ENCODE measurements around the gene PKP3. TPM values are rescaled to one million over a fixed set of nuclear protein-coding genes. Genes with fewer than 3 reads are reported as not detected.

The PKP3 gene
- total RNA-seq, 2 experiments from 2014 or later, result not detected

DNA sequence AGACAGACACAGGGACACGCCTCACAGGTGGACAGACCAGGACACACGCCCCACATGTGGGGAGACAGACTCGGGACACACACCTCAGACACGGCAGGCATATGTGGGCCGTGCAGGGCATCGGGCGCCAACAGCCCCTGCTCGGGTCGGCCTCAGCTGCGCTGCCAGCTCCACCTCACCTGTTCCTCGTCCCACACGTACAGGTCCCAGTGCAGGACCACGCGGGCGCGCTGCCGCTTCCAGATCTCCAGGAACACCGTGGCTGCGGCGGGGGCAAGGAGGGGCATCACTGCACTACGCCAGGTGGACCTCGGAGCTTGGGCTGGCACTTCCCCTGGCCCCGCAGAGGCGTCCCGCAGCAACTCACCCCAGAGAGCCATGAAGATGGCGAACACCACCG is 35.4 kb downstream of the PKP3 start:
- H3K4me1 ChIP-seq (ENCODE audit: insufficient read depth, low read length, poor library complexity, severe bottlenecking), result no peaks in the 10 kb centered on the region
- ChIA-PET CTCF (ENCODE audit: unreplicated experiment) (no interaction called here), POLR2A (no interaction called here)
- no peak overlapping the region for H3K4me3 ChIP-seq (ENCODE audit: low read depth, low read length, poor library complexity, severe bottlenecking)
- H4K20me1 ChIP-seq (ENCODE audit: insufficient read depth, low read length), result no peaks in the 10 kb centered on the region
- no peaks in the 10 kb centered on the region for H3K9me3 ChIP-seq (ENCODE audit: low read length)
- no peak for DNase-seq (ENCODE audit: low spot score)
- H3K9me2 ChIP-seq (ENCODE audit: insufficient read depth, low read length), result no peaks in the 10 kb centered on the region
- BruUV-seq (replicated peaks), result no TSS peak
- intact Hi-C loops (cut with micrococcal nuclease; ENCODE audit: unreplicated experiment), result no loop called here
- TF ChIP-seq EZH2phosphoT487 (IDR thresholded peaks at IDR 0.05; ENCODE audit: borderline replicate concordance, low read depth, low read length), result no peak
- TF ChIP-seq, protein P1, sequence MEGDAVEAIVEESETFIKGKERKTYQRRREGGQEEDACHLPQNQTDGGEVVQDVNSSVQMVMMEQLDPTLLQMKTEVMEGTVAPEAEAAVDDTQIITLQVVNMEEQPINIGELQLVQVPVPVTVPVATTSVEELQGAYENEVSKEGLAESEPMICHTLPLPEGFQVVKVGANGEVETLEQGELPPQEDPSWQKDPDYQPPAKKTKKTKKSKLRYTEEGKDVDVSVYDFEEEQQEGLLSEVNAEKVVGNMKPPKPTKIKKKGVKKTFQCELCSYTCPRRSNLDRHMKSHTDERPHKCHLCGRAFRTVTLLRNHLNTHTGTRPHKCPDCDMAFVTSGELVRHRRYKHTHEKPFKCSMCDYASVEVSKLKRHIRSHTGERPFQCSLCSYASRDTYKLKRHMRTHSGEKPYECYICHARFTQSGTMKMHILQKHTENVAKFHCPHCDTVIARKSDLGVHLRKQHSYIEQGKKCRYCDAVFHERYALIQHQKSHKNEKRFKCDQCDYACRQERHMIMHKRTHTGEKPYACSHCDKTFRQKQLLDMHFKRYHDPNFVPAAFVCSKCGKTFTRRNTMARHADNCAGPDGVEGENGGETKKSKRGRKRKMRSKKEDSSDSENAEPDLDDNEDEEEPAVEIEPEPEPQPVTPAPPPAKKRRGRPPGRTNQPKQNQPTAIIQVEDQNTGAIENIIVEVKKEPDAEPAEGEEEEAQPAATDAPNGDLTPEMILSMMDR (conservative IDR thresholded peaks at IDR 0.05; ENCODE audit: low read length), result no peak
- H3K36me3 ChIP-seq (ENCODE audit: insufficient read depth, low read length), result no peaks in the 10 kb centered on the region
- no peak overlapping the region for H3K27ac ChIP-seq (ENCODE audit: low read depth, low read length, poor library complexity, severe bottlenecking)
- H3K79me2 ChIP-seq (ENCODE audit: insufficient read depth, low read depth, low read length), result no peaks in the 10 kb centered on the region
- H3K4me2 ChIP-seq (ENCODE audit: low read length), result no peak overlapping the region
- H2AFZ ChIP-seq (ENCODE audit: low read length), result no peak overlapping the region

DNA sequence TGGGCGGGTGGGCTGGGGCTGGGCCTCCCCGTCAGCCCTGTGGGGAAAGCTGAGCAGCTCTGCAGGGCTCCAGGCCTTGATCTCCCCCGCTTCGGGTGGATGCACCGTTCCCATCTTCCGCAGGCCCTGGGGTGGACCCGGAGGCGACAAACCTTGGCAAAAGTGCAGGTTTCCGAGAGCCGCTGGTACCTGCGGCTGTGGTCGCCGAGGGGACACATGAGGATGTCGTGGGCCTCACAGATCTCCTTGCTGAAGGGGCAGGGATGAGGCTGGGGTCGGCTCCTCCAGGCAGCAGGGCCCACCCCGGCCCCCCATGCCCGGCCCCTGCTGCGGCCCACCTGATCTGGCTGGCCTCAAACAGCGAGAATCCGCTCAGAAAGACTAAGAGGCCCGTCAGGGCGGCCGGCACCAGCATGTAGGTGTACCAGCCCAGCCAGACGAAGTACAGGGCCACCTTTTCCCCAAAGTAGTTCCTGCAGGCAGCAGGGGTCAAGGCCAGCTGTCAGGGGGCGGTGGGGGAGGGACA is 36.0 kb downstream of the PKP3 start:
- CTCF ChIA-PET (ENCODE audit: unreplicated experiment), result no interaction called here
- TF ChIP-seq, protein P1 (conservative IDR thresholded peaks at IDR 0.05; ENCODE audit: low read length), result no peak
- TF ChIP-seq EZH2phosphoT487 (IDR thresholded peaks at IDR 0.05; ENCODE audit: borderline replicate concordance, low read depth, low read length), result no peak
- H2AFZ ChIP-seq (ENCODE audit: low read length), result no peak overlapping the region
- H3K4me2 ChIP-seq (ENCODE audit: low read length), result no peak overlapping the region
- no peaks in the 10 kb centered on the region for H3K36me3 ChIP-seq (ENCODE audit: insufficient read depth, low read length)
- no peak overlapping the region for H3K27ac ChIP-seq (ENCODE audit: low read depth, low read length, poor library complexity, severe bottlenecking)
- no peak overlapping the region for H3K4me3 ChIP-seq (ENCODE audit: low read depth, low read length, poor library complexity, severe bottlenecking)
- H3K9me2 ChIP-seq (ENCODE audit: insufficient read depth, low read length), result no peaks in the 10 kb centered on the region
- H4K20me1 ChIP-seq (ENCODE audit: insufficient read depth, low read length), result no peaks in the 10 kb centered on the region
- H3K9me3 ChIP-seq (ENCODE audit: low read length), result no peaks in the 10 kb centered on the region
- POLR2A ChIA-PET, result no interaction called here
- DNase-seq (ENCODE audit: low spot score), result no peak
- BruUV-seq (replicated peaks), result no TSS peak
- no peaks in the 10 kb centered on the region for H3K4me1 ChIP-seq (ENCODE audit: insufficient read depth, low read length, poor library complexity, severe bottlenecking)
- intact Hi-C loops (cut with micrococcal nuclease; ENCODE audit: unreplicated experiment), result no loop called here
- H3K79me2 ChIP-seq (ENCODE audit: insufficient read depth, low read depth, low read length), result no peaks in the 10 kb centered on the region

DNA sequence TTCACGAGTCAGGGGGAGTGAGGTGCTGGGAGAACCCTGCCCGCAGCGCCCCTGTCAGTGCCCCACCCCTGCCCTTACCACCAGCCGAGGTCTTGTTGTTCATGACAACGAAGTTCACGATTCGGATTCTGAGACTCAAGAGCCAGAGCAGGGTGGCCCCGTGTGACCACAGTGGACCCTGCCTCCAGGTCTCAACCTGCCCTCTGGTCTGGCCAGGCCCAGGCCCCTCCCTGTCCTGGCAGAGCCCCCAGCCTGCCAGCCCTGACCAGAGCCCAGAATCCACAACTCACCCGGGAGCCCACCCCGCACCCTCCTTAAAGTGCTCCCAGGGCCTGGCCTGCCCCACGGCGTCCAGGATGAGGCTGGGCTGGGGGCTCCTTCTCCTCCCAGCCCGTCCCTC is 37.9 kb downstream of the PKP3 start:
- CTCF ChIA-PET (ENCODE audit: unreplicated experiment), result no interaction called here
- TF ChIP-seq, protein P1 (conservative IDR thresholded peaks at IDR 0.05; ENCODE audit: low read length), result no peak
- no peak for TF ChIP-seq EZH2phosphoT487 (IDR thresholded peaks at IDR 0.05; ENCODE audit: borderline replicate concordance, low read depth, low read length)
- POLR2A ChIA-PET, result no interaction called here
- Histone ChIP-seq H3K4me2 (ENCODE audit: low read length) (no peak overlapping the region), H3K9me3 (ENCODE audit: low read length) (no peaks in the 10 kb centered on the region), H3K36me3 (ENCODE audit: insufficient read depth, low read length) (no peaks in the 10 kb centered on the region), H4K20me1 (ENCODE audit: insufficient read depth, low read length) (no peaks in the 10 kb centered on the region), H3K9me2 (ENCODE audit: insufficient read depth, low read length) (no peaks in the 10 kb centered on the region), H3K79me2 (ENCODE audit: insufficient read depth, low read depth, low read length) (no peaks in the 10 kb centered on the region), H3K4me1 (ENCODE audit: insufficient read depth, low read length, poor library complexity, severe bottlenecking) (no peaks in the 10 kb centered on the region), H3K4me3 (ENCODE audit: low read depth, low read length, poor library complexity, severe bottlenecking) (no peak overlapping the region), H2AFZ (ENCODE audit: low read length) (no peak overlapping the region), H3K27ac (ENCODE audit: low read depth, low read length, poor library complexity, severe bottlenecking) (no peak overlapping the region)
- intact Hi-C loops (cut with micrococcal nuclease; ENCODE audit: unreplicated experiment), result no loop called here
- BruUV-seq (replicated peaks), result no TSS peak
- DNase-seq (ENCODE audit: low spot score), result no peak
